Mucosa of stomach (tissue), 1 donor: ENCODE data around the gene PAX7.
"Not testable (repeated sequence)": the region's sequence is repeated elsewhere in the genome, so short reads cannot be mapped to it uniquely, and the experiment has no call there.

Source experiments
- H3K27me3 ChIP-seq: one replicate; pipeline ENCODE4 v1.7.0; 2013; ENCODE audit warnings: mild to moderate bottlenecking, low read length; ENCODE audit not compliant: control insufficient read depth, insufficient read depth
- H3K36me3 ChIP-seq: one replicate; pipeline ENCODE4 v1.7.0; 2013; ENCODE audit warnings: low read length; ENCODE audit not compliant: control insufficient read depth, insufficient read depth
- H3K4me1 ChIP-seq: one replicate; pipeline ENCODE4 v1.7.0; 2013; ENCODE audit warnings: mild to moderate bottlenecking, low read length; ENCODE audit not compliant: control insufficient read depth, insufficient read depth
- H3K4me3 ChIP-seq: one replicate; pipeline ENCODE4 v1.7.0; 2013; ENCODE audit warnings: low read length
- H3K9ac ChIP-seq: one replicate; pipeline ENCODE4 v1.7.0; 2013; ENCODE audit warnings: mild to moderate bottlenecking, low read length, moderate library complexity
- H3K9me3 ChIP-seq: one replicate; pipeline ENCODE4 v1.7.0; 2013; ENCODE audit warnings: mild to moderate bottlenecking, low read length, moderate library complexity; ENCODE audit not compliant: control insufficient read depth
- donor health status: Pancreatic carcinoma.

Gene PAX7

GRCh38 chr1:18735224-18735997 lies 104.8 kb downstream of the PAX7 start:
- Histone ChIP-seq H3K4me3 (no peak overlapping the region), H3K27me3 (peaks cover 25% of the 10 kb centered on the region), H3K36me3 (no peaks in the 10 kb centered on the region), H3K4me1 (no peaks in the 10 kb centered on the region), H3K9ac (no peak overlapping the region), H3K9me3 (no peaks in the 10 kb centered on the region)

GRCh38 chr1:18736958-18737357 lies 106.3 kb downstream of the PAX7 start:
- no peak overlapping the region for H3K4me3 ChIP-seq
- H3K9me3 ChIP-seq, result no peaks in the 10 kb centered on the region
- H3K27me3 ChIP-seq, result peaks cover 14% of the 10 kb centered on the region
- H3K36me3 ChIP-seq, result no peaks in the 10 kb centered on the region
- no peaks in the 10 kb centered on the region for H3K4me1 ChIP-seq
- no peak overlapping the region for H3K9ac ChIP-seq

DNA sequence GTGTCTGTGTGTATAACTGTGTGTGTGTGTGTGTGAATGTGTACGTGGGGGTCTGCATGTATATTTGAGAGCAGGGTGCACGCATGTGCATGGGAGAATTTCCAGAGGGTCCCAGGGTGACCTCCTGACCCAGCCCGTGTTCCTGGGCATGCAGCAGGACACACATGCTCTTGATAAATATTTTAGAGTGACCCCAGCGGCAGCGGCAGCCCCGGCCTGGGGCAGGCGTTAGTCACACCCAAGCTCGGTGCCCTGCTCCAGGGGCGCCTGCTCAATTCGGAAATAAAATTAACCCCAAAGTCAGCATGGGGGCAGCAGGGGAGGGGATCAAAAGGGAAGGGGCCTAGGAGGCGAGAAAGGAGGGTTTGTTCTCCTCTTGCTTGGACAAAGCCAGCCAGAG lies 107.5 kb downstream of the PAX7 start:
- Histone ChIP-seq H3K36me3 (no peaks in the 10 kb centered on the region), H3K27me3 (peaks cover 7% of the 10 kb centered on the region), H3K4me1 (no peaks in the 10 kb centered on the region), H3K9ac (no peak overlapping the region), H3K9me3 (no peaks in the 10 kb centered on the region), H3K4me3 (no peak overlapping the region)

GRCh38 chr1:18738617-18739016 lies 108.0 kb downstream of the PAX7 start:
- Histone ChIP-seq H3K4me3 (no peak overlapping the region), H3K27me3 (peaks cover 7% of the 10 kb centered on the region), H3K9ac (no peak overlapping the region), H3K9me3 (no peaks in the 10 kb centered on the region), H3K4me1 (no peaks in the 10 kb centered on the region), H3K36me3 (no peaks in the 10 kb centered on the region)

GRCh38 chr1:18739408-18739807 lies 108.8 kb downstream of the PAX7 start:
- no peak overlapping the region for H3K9ac ChIP-seq
- H3K27me3 ChIP-seq, result peaks cover 7% of the 10 kb centered on the region
- no peaks in the 10 kb centered on the region for H3K4me1 ChIP-seq
- no peaks in the 10 kb centered on the region for H3K36me3 ChIP-seq
- H3K4me3 ChIP-seq, result no peak overlapping the region
- H3K9me3 ChIP-seq, result no peaks in the 10 kb centered on the region

- H3K4me3 ChIP-seq, result no peak overlapping the region
- H3K9ac ChIP-seq, result no peak overlapping the region
- no peaks in the 10 kb centered on the region for H3K4me1 ChIP-seq
- peaks cover 3% of the 10 kb centered on the region for H3K27me3 ChIP-seq
- no peaks in the 10 kb centered on the region for H3K9me3 ChIP-seq
- H3K36me3 ChIP-seq, result no peaks in the 10 kb centered on the region
These were observed 109.3 kb downstream of the PAX7 start for GRCh38 chr1:18739897-18740296.

GRCh38 chr1:18740617-18741016 lies 110.0 kb downstream of the PAX7 start:
- no peak overlapping the region for H3K9ac ChIP-seq
- no peaks in the 10 kb centered on the region for H3K4me1 ChIP-seq
- H3K36me3 ChIP-seq, result no peaks in the 10 kb centered on the region
- peaks cover 7% of the 10 kb centered on the region for H3K27me3 ChIP-seq
- H3K9me3 ChIP-seq, result no peaks in the 10 kb centered on the region
- H3K4me3 ChIP-seq, result no peak overlapping the region

- Histone ChIP-seq H3K36me3 (no peaks in the 10 kb centered on the region), H3K27me3 (peaks cover 7% of the 10 kb centered on the region), H3K9ac (no peak overlapping the region), H3K4me1 (no peaks in the 10 kb centered on the region), H3K9me3 (no peaks in the 10 kb centered on the region), H3K4me3 (no peak overlapping the region)
These were observed 112.6 kb downstream of the PAX7 start for GRCh38 chr1:18743233-18743632.

- not testable (repeated sequence) for H3K9ac ChIP-seq, H3K9me3 ChIP-seq
These were observed 113.7 kb downstream of the PAX7 start for GRCh38 chr1:18744381-18744780.

GRCh38 chr1:18746981-18747380 lies 116.3 kb downstream of the PAX7 start:
- Histone ChIP-seq H3K4me1 (no peaks in the 10 kb centered on the region), H3K36me3 (no peaks in the 10 kb centered on the region), H3K27me3 (peaks cover 4% of the 10 kb centered on the region), H3K9me3 (no peaks in the 10 kb centered on the region), H3K9ac (no peak overlapping the region), H3K4me3 (no peak overlapping the region)

More at GRCh38 chr1:18744381-18744780, 113.7 kb downstream of the PAX7 start:
- not testable (repeated sequence) for H3K27me3 ChIP-seq, H3K36me3 ChIP-seq, H3K4me3 ChIP-seq, H3K4me1 ChIP-seq

DNA sequence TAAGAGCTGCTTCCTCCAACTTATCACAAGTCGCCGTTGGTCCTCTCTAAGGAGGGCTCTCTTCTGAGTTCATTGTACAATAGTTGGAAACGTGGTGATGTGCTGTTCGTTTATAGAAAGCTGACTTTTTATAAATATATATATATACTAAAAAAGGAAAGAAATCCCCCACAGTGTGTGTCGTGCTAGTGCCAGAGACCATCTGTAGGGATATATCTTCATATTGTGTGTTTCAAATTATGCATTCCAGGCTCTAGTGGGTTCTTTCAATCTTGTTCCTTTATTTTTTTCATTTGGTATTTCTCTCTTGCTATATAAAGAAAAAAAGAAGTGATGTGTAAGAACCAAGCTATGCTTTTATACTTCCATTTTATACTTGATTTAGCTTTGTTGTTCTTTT lies 117.0 kb downstream of the PAX7 start:
- Histone ChIP-seq H3K4me3 (no peak overlapping the region), H3K36me3 (no peaks in the 10 kb centered on the region), H3K9ac (no peak overlapping the region), H3K27me3 (peaks cover 4% of the 10 kb centered on the region), H3K4me1 (no peaks in the 10 kb centered on the region), H3K9me3 (no peaks in the 10 kb centered on the region)

- Histone ChIP-seq H3K9ac (no peak overlapping the region), H3K9me3 (no peaks in the 10 kb centered on the region), H3K36me3 (no peaks in the 10 kb centered on the region), H3K4me1 (no peaks in the 10 kb centered on the region), H3K27me3 (peaks cover 4% of the 10 kb centered on the region), H3K4me3 (no peak overlapping the region)
These were observed 117.8 kb downstream of the PAX7 start for GRCh38 chr1:18748435-18748834.

DNA sequence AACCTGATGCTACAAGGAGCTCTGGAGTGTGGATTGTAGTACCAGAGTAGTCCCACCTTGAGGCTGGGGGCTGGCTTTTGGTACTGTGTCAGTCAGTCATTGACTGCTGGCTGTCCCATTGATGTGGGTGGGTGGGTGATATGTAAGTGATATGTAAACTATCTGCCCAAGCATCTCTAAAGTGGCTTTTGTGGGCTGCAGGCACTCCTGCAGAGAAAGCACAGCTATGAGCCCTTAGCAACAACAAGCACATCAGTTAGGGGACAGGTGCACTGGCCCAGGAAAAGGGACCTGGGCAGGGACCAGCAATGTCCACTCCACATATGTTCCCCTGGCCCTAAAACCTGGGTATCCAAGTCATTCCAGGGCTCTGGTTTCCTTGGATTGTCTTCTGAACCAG lies 118.9 kb downstream of the PAX7 start:
- H3K36me3 ChIP-seq, result no peaks in the 10 kb centered on the region
- H3K4me1 ChIP-seq, result no peaks in the 10 kb centered on the region
- H3K9ac ChIP-seq, result no peak overlapping the region
- peaks cover 4% of the 10 kb centered on the region for H3K27me3 ChIP-seq
- H3K4me3 ChIP-seq, result no peak overlapping the region
- no peaks in the 10 kb centered on the region for H3K9me3 ChIP-seq
